ENCODE data around the gene EFCAB5. TPM values are rescaled to one million over a fixed set of nuclear protein-coding genes. Genes with fewer than 3 reads are reported as not detected.
"Not testable (repeated sequence)": the region's sequence is repeated elsewhere in the genome, so short reads cannot be mapped to it uniquely, and the experiment has no call there.

Gene EFCAB5
- total and polyA plus RNA-seq, 2 of the 13 experiments (the other 11 are each of a cell fraction or from before 2014, with no cell fraction given): 0.15 TPM; not detected in 1

DNA sequence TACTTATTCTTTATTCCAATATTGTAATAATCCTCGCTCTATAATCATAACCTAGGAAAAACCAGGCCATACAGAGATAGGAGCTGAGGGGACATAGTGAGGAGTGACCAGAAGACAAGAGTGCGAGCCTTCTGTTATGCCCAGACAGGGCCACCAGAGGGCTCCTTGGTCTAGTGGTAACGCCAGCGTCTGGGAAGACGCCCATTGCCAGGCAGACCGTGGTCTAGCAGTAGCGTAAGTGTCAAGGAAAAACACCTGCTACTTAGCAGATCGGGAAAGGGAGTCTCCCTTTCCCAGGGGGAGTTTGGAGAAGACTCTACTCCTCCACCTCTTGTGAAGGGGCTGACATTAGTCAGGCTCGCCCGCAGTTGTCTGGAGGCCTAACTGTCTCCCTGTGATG, 70.5 kb downstream of the EFCAB5 start:
- CTCF ChIA-PET (ENCODE audit: low intra/inter-chr PET ratio, low total read pairs); BruUV-seq (replicated peaks); in situ Hi-C loops (cut with HindIII; ENCODE audit: extremely low pct_ligation_motif_present, low pct_unique_long_range_greater_than_20kb): not testable (repeated sequence)

DNA sequence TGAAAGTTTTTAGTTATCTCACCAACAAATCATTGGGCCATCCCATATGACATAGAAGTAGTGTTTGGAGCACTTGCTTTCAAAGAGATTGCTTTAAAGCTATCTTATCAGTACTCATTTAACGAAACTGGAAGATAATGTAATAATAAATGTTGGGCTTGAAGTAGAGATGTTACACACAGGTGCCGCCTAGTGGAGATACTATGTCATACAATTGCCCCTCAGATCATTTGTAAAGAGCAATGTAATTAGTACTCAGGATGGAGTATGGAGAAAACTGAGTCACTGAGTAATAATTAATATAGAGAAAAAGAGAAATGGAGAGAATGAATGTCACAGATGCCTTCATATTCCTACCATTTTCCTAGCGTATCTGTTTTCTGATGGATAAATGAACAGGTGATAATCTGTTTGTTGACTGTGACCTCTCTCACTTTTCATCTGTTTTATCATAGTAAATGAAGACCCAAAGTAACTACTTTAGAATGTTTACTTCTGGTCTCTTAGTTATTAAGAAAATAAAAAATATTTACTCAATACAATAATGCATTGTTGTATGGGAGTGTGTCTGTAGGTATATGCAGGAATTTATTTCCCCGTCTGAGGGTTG, 80.4 kb downstream of the EFCAB5 start:
- no peak overlapping the region for H3K9ac ChIP-seq (ENCODE audit: insufficient read depth, low read depth, low read length)
- ChIA-PET POLR2A (no interaction called here), CTCF (ENCODE audit: low intra/inter-chr PET ratio, low total read pairs) (interaction anchor here (0.8 to 2.2 kb wide), 4 partner anchors 71 to 382 kb away, joined by 5 to 23 read pairs (median 6); no protein-coding TSS in a partner anchor)
- TF ChIP-seq NFE2L2 (IDR thresholded peaks at IDR 0.05; ENCODE audit: low read length): no peak
- 0 out of 2 replicates have a peak, but pooled peaks have one; percentile 18 for TF ChIP-seq FOXA3 (CRISPR knock-in tag; IDR thresholded peaks at IDR 0.05)
- TF ChIP-seq MIXL1 (CRISPR knock-in tag; IDR thresholded peaks at IDR 0.05): peak; percentile 52; the same call in 1 of the 2 replicates
- peak; percentile 75 for TF ChIP-seq SMC3 (IDR thresholded peaks at IDR 0.05; ENCODE audit: low read length)
- TF ChIP-seq, protein P1, sequence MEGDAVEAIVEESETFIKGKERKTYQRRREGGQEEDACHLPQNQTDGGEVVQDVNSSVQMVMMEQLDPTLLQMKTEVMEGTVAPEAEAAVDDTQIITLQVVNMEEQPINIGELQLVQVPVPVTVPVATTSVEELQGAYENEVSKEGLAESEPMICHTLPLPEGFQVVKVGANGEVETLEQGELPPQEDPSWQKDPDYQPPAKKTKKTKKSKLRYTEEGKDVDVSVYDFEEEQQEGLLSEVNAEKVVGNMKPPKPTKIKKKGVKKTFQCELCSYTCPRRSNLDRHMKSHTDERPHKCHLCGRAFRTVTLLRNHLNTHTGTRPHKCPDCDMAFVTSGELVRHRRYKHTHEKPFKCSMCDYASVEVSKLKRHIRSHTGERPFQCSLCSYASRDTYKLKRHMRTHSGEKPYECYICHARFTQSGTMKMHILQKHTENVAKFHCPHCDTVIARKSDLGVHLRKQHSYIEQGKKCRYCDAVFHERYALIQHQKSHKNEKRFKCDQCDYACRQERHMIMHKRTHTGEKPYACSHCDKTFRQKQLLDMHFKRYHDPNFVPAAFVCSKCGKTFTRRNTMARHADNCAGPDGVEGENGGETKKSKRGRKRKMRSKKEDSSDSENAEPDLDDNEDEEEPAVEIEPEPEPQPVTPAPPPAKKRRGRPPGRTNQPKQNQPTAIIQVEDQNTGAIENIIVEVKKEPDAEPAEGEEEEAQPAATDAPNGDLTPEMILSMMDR (CRISPR knock-in tag; IDR thresholded peaks at IDR 0.05): peak; percentile 71
- TF ChIP-seq STAG1 (CRISPR knock-in tag; IDR thresholded peaks at IDR 0.05): peak; percentile 70
- TF ChIP-seq ZSCAN12 (CRISPR knock-in tag; IDR thresholded peaks at IDR 0.05): no peak
- TF ChIP-seq KLF9 (CRISPR knock-in tag; IDR thresholded peaks at IDR 0.05; ENCODE audit: low read depth): no peak
- no peak for TF ChIP-seq KLF11 (CRISPR knock-in tag; IDR thresholded peaks at IDR 0.05)
- no peak for TF ChIP-seq ZNF883 (CRISPR knock-in tag; IDR thresholded peaks at IDR 0.05; ENCODE audit: not compliant biosample characterization)
- no peaks in the 10 kb centered on the region for H3K79me2 ChIP-seq (ENCODE audit: insufficient read depth, low read length)
- H3K4me2 ChIP-seq (ENCODE audit: low read depth, low read length): no peak overlapping the region
- no peaks in the 10 kb centered on the region for H3K36me3 ChIP-seq (replicated peaks in 1 of 2; ENCODE audit: control insufficient read depth in 1 of 2, insufficient read depth in 2 of 2, low read length in 2 of 2)
- H4K20me1 ChIP-seq (ENCODE audit: insufficient read depth, low read length): no peaks in the 10 kb centered on the region
- no peaks in the 10 kb centered on the region for H3K4me1 ChIP-seq (ENCODE audit: insufficient read depth, low read length)
- no peak overlapping the region for H3K27ac ChIP-seq (ENCODE audit: extremely low read length, insufficient read depth, low read length)
- no TSS peak for BruUV-seq (replicated peaks)
- peak; percentile 34 for DNase-seq (ENCODE audit: low spot score)
- H3K9me3 ChIP-seq (ENCODE audit: low read length): no peaks in the 10 kb centered on the region
- no peaks in the 10 kb centered on the region for H3K27me3 ChIP-seq (ENCODE audit: control insufficient read depth in 1 of 2, insufficient read depth in 2 of 2, low read length in 2 of 2)
- no peak overlapping the region for H3K4me3 ChIP-seq (replicated peaks in 1 of 3; ENCODE audit: insufficient read depth in 1 of 3, low read depth in 2 of 3, low read length in 3 of 3)
- in situ Hi-C loops (cut with HindIII; ENCODE audit: extremely low pct_ligation_motif_present, low pct_unique_long_range_greater_than_20kb) (no loop called here), intact Hi-C loops (cut with micrococcal nuclease; ENCODE audit: unreplicated experiment) (loop anchor here (1.0 kb wide), 2 partner anchors 89 to 213 kb away; no protein-coding TSS in a partner anchor)
- H2AFZ ChIP-seq (ENCODE audit: low read length): no peak overlapping the region
- 25% methylated on average over 4 of the region's 4 CpGs for WGBS (ENCODE audit: low lambda C conversion rate)
- FAIRE-seq: no peak
- ATAC-seq: no peak

More for the DNA sequence above, 70.5 kb downstream of the EFCAB5 start:
- DNase-seq (ENCODE audit: low spot score); H3K27me3 ChIP-seq (ENCODE audit: control insufficient read depth in 1 of 2, insufficient read depth in 2 of 2, low read length in 2 of 2); FAIRE-seq; H3K4me3 ChIP-seq (replicated peaks in 1 of 3; ENCODE audit: insufficient read depth in 1 of 3, low read depth in 2 of 3, low read length in 3 of 3); H3K4me2 ChIP-seq (ENCODE audit: low read depth, low read length); H3K79me2 ChIP-seq (ENCODE audit: insufficient read depth, low read length); POLR2A ChIA-PET; H3K9me3 ChIP-seq (ENCODE audit: low read length); H2AFZ ChIP-seq (ENCODE audit: low read length); H3K27ac ChIP-seq (ENCODE audit: extremely low read length, insufficient read depth, low read length); H3K36me3 ChIP-seq (replicated peaks in 1 of 2; ENCODE audit: control insufficient read depth in 1 of 2, insufficient read depth in 2 of 2, low read length in 2 of 2); H3K9ac ChIP-seq (ENCODE audit: insufficient read depth, low read depth, low read length); ATAC-seq; intact Hi-C loops (cut with micrococcal nuclease; ENCODE audit: unreplicated experiment); H4K20me1 ChIP-seq (ENCODE audit: insufficient read depth, low read length); H3K4me1 ChIP-seq (ENCODE audit: insufficient read depth, low read length): not testable (repeated sequence)
- peak; percentile 93; the same call in 1 of the 2 replicates for TF ChIP-seq SETDB1 (CRISPR knock-in tag; IDR thresholded peaks at IDR 0.05; ENCODE audit: borderline replicate concordance)
- TF ChIP-seq, protein P2, sequence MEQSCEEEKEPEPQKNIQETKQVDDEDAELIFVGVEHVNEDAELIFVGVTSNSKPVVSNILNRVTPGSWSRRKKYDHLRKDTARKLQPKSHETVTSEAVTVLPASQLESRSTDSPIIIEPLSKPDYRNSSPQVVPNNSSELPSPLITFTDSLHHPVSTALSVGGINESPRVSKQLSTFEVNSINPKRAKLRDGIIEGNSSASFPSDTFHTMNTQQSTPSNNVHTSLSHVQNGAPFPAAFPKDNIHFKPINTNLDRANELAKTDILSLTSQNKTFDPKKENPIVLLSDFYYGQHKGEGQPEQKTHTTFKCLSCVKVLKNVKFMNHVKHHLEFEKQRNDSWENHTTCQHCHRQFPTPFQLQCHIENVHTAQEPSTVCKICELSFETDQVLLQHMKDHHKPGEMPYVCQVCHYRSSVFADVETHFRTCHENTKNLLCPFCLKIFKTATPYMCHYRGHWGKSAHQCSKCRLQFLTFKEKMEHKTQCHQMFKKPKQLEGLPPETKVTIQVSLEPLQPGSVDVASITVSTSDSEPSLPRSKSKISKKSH (CRISPR knock-in tag; IDR thresholded peaks at IDR 0.05; ENCODE audit: borderline replicate concordance): peak; percentile 89
- WGBS (ENCODE audit: low lambda C conversion rate): 46% methylated on average over 10 of the region's 10 CpGs
